GOT3 (cell line): ENCODE measurements around the gene STKLD1.
A peak's percentile ranks its signal among the peaks of the same experiment; 100 is the strongest.

ENCODE experiments used
- DNase-seq: peaks from one replicate; lab custom pipeline; 2025; ENCODE audit warnings: mixed read lengths; lab: John Stamatoyannopoulos, UW

The STKLD1 gene

GRCh38 chr9:133345596-133345995 lies 30.6 kb upstream of the STKLD1 start:
- no peak for DNase-seq

GRCh38 chr9:133346021-133346785 lies 30.0 kb upstream of the STKLD1 start:
- no peak for DNase-seq

- DNase-seq: no peak
These were observed 28.6 kb upstream of the STKLD1 start for GRCh38 chr9:133347515-133347984.

- peak; percentile 79 for DNase-seq
These were observed 28.0 kb upstream of the STKLD1 start, which contains the start of the genes MED22 and RPL7A for GRCh38 chr9:133347985-133348717. MED22 (minus strand) TSS chr9:133348131; CDS start chr9:133346662, 1,469 bp downstream. RPL7A (plus strand) TSS chr9:133348218; CDS start chr9:133348244, 26 bp downstream.

- DNase-seq: no peak
These were observed 27.2 kb upstream of the STKLD1 start for GRCh38 chr9:133348718-133349573.

GRCh38 chr9:133349965-133350616 lies 26.1 kb upstream of the STKLD1 start:
- no peak for DNase-seq

- no peak for DNase-seq
These were observed 24.6 kb upstream of the STKLD1 start for GRCh38 chr9:133351526-133351907.

- DNase-seq: no peak
These were observed 24.1 kb upstream of the STKLD1 start for GRCh38 chr9:133351908-133352634.

- no peak for DNase-seq
These were observed 23.4 kb upstream of the STKLD1 start for GRCh38 chr9:133352635-133353340.

- no peak for DNase-seq
These were observed 22.6 kb upstream of the STKLD1 start for GRCh38 chr9:133353548-133353947.

- DNase-seq: no peak
These were observed 21.4 kb upstream of the STKLD1 start for GRCh38 chr9:133354766-133355165.

GRCh38 chr9:133355881-133356357 lies 20.2 kb upstream of the STKLD1 start:
- DNase-seq: no peak

- DNase-seq: peak; percentile 47
These were observed 19.6 kb upstream of the STKLD1 start, which contains the start of the genes SURF1 and SURF2 for GRCh38 chr9:133356391-133357091. SURF1 (minus strand) TSS chr9:133356487; CDS start chr9:133356453, 34 bp downstream. SURF2 (plus strand) TSS chr9:133356550; CDS start chr9:133356593, 43 bp downstream.

- no peak for DNase-seq
These were observed 18.5 kb upstream of the STKLD1 start for GRCh38 chr9:133357656-133358055.

GRCh38 chr9:133359399-133360175 lies 16.6 kb upstream of the STKLD1 start:
- no peak for DNase-seq

- DNase-seq: no peak
These were observed 15.5 kb upstream of the STKLD1 start for GRCh38 chr9:133360400-133361393.

GRCh38 chr9:133361507-133362092 lies 14.6 kb upstream of the STKLD1 start:
- DNase-seq: no peak
